GM23338 (cell line): Measurements from ENCODE around the gene CCR6. TPM values are rescaled to one million over a fixed set of nuclear protein-coding genes. Genes with fewer than 3 reads are reported as not detected.

ENCODE experiments used
- CTCF ChIP-seq, 2 experiments: fragments of 200-600 bp in 1 of 2; sonication (generic) in 1 of 2; conservative IDR thresholded peaks; 2 replicates each; pipeline versions ENCODE4 v1.5.1 to v1.6.1; 2016 to 2017; ENCODE audit warnings: antibody characterized with exemption in 2 of 2, low read depth in 2 of 2, mild to moderate bottlenecking in 2 of 2, moderate library complexity in 1 of 2
- EZH2phosphoT487 ChIP-seq: fragments of 200-600 bp; sonication (generic); IDR thresholded peaks from one replicate; pipeline ENCODE4 v1.8.1; 2018; ENCODE audit warnings: antibody characterized with exemption; ENCODE audit not compliant: unreplicated experiment
- JUNB ChIP-seq: IDR thresholded peaks from one replicate; pipeline ENCODE4 v1.6.1; 2016; ENCODE audit warnings: antibody characterized with exemption; ENCODE audit not compliant: unreplicated experiment
- polyA plus RNA-seq: library from polyadenylated mRNA; unstranded; fragments of >200 nt; fragmentation: Nextera tagmentation; extraction: Ambion mirVana; gene quantifications from 2 replicates; pipeline ENCODE4 v1.2.1, GENCODE V29; 2016
- total RNA-seq: library from RNA; depleted of rRNA; stranded (reverse); fragments of >200 nt; shearing (Covaris generic); gene quantifications from 2 replicates; pipeline ENCODE4 v1.2.3, GENCODE V29; 2014
- TF ChIP-seq, protein P1 (sequence below): fragments of 250-450 bp; sonication (Bioruptor Pico); IDR thresholded peaks from 2 replicates; pipeline ENCODE4 v1.5.0; 2020; ENCODE audit warnings: mild to moderate bottlenecking, moderate library complexity

The CCR6 gene
- total and polyA plus RNA-seq, 2 experiments from 2014 or later, result not detected

GRCh38 chr6:167130008-167130677 is 7.2 kb downstream of the CCR6 start (continued):
- TF ChIP-seq, protein P1, sequence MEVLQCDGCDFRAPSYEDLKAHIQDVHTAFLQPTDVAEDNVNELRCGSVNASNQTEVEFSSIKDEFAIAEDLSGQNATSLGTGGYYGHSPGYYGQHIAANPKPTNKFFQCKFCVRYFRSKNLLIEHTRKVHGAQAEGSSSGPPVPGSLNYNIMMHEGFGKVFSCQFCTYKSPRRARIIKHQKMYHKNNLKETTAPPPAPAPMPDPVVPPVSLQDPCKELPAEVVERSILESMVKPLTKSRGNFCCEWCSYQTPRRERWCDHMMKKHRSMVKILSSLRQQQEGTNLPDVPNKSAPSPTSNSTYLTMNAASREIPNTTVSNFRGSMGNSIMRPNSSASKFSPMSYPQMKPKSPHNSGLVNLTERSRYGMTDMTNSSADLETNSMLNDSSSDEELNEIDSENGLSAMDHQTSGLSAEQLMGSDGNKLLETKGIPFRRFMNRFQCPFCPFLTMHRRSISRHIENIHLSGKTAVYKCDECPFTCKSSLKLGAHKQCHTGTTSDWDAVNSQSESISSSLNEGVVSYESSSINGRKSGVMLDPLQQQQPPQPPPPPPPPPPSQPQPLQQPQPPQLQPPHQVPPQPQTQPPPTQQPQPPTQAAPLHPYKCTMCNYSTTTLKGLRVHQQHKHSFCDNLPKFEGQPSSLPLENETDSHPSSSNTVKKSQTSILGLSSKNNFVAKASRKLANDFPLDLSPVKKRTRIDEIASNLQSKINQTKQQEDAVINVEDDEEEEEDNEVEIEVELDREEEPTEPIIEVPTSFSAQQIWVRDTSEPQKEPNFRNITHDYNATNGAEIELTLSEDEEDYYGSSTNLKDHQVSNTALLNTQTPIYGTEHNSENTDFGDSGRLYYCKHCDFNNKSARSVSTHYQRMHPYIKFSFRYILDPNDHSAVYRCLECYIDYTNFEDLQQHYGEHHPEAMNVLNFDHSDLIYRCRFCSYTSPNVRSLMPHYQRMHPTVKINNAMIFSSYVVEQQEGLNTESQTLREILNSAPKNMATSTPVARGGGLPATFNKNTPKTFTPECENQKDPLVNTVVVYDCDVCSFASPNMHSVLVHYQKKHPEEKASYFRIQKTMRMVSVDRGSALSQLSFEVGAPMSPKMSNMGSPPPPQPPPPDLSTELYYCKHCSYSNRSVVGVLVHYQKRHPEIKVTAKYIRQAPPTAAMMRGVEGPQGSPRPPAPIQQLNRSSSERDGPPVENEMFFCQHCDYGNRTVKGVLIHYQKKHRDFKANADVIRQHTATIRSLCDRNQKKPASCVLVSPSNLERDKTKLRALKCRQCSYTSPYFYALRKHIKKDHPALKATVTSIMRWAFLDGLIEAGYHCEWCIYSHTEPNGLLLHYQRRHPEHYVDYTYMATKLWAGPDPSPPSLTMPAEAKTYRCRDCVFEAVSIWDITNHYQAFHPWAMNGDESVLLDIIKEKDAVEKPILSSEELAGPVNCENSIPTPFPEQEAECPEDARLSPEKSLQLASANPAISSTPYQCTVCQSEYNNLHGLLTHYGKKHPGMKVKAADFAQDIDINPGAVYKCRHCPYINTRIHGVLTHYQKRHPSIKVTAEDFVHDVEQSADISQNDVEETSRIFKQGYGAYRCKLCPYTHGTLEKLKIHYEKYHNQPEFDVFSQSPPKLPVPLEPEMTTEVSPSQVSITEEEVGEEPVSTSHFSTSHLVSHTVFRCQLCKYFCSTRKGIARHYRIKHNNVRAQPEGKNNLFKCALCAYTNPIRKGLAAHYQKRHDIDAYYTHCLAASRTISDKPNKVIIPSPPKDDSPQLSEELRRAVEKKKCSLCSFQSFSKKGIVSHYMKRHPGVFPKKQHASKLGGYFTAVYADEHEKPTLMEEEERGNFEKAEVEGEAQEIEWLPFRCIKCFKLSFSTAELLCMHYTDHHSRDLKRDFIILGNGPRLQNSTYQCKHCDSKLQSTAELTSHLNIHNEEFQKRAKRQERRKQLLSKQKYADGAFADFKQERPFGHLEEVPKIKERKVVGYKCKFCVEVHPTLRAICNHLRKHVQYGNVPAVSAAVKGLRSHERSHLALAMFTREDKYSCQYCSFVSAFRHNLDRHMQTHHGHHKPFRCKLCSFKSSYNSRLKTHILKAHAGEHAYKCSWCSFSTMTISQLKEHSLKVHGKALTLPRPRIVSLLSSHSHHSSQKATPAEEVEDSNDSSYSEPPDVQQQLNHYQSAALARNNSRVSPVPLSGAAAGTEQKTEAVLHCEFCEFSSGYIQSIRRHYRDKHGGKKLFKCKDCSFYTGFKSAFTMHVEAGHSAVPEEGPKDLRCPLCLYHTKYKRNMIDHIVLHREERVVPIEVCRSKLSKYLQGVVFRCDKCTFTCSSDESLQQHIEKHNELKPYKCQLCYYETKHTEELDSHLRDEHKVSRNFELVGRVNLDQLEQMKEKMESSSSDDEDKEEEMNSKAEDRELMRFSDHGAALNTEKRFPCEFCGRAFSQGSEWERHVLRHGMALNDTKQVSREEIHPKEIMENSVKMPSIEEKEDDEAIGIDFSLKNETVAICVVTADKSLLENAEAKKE (CRISPR knock-in tag), result no peak
- TF ChIP-seq JUNB, result no peak
- no peak for TF ChIP-seq EZH2phosphoT487
- no peak for TF ChIP-seq CTCF (conservative IDR thresholded peaks at IDR 0.05; ENCODE audit: low read depth in 2 of 2)
